Myocyte (in vitro differentiated cells): ENCODE results near the gene TNFAIP1. TPM values are rescaled to one million over a fixed set of nuclear protein-coding genes. Genes with fewer than 3 reads are reported as not detected.
"Not testable (repeated sequence)": the region's sequence is repeated elsewhere in the genome, so short reads cannot be mapped to it uniquely, and the experiment has no call there.

Source experiments
- DNase-seq: peaks from one replicate; pipeline ENCODE4 v3.0.0-alpha.2; 2012; ENCODE audit warnings: low read depth
- polyA plus RNA-seq: library from polyadenylated mRNA; unstranded; fragments of >200 nt; gene quantifications from one replicate; pipeline ENCODE4 v1.2.1, GENCODE V29; 2012; ENCODE audit warnings: missing spikeins
- total RNA-seq: library from RNA; depleted of rRNA; stranded (reverse); fragments of >200 nt; gene quantifications from 2 replicates; pipeline ENCODE4 v1.2.3, GENCODE V29; 2014

Gene TNFAIP1, protein sequence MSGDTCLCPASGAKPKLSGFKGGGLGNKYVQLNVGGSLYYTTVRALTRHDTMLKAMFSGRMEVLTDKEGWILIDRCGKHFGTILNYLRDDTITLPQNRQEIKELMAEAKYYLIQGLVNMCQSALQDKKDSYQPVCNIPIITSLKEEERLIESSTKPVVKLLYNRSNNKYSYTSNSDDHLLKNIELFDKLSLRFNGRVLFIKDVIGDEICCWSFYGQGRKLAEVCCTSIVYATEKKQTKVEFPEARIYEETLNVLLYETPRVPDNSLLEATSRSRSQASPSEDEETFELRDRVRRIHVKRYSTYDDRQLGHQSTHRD
- 69.0 and 91.3 TPM in 2 replicates for total RNA-seq
- 55.2 TPM for polyA plus RNA-seq

DNA sequence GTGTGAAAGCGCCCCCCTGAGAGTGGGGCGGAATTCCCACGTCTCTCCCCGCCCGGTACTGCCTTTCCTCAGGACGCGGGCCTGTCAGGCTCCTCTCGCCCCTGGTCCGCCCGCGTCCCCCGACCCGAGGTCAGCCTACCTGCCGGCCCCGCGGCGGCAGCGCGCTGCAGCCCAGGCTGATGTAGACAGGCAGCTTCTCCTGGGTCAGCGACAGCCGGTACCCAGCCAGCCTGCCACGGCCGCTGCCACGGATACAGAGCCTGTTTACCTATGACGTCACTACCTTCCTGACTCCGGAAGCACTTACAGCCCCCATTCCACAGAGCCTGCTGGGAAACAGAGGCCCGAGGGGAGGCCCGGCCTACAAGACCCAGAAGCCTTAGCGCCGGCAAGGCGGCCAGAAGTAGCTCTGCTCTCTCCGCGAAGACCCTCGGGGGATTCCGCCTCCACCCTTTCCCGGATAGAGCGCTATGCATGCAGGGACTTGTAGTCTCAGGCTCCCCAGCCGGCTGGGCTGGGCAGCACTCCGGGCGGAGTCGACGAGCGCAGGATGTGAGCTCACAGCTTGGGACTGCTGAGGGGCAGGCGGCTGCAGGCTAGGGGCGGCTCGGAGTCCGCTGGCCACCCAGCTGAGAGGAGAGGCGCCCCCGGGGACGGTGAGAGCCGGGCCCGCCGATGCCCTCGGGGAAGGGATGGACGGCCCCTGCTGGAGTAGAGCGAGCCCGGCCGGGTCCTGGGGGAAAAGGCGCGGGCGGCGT, at the start of gene TNFAIP1, which contains the start of gene IFT20:
Gene TNFAIP1 (plus strand): TSS at position 561 of the 758 bp plus-strand sequence. CDS start 3,761 bp downstream, outside the sequence.
Gene IFT20 (minus strand): TSS at position 272 of the 758 bp plus-strand sequence. CDS start 3,487 bp downstream, outside the sequence.
- DNase-seq = peak; percentile 100

DNA sequence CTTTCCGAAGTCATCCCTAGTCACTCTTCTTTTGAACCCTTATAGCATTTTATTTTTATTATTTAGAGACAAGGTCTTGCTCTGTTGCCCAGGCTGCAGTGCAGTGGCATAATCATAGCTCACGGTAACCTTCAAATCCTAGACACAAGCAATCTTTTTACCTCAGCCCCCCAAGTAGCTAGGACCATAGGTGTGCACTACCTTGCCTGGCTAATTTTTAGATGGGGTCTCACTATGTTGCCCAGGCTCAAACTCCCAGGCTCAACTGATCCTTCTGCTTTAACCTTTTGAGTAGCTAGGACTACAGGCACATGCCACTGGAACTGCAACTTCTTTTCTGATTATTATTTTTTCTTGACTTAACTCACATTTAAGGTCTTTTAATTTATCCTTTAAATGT, 49.6 kb upstream of the TNFAIP1 start:
- no peak for DNase-seq

GRCh38 chr17:28290703-28291102, 44.9 kb upstream of the TNFAIP1 start:
- DNase-seq = no peak

DNA sequence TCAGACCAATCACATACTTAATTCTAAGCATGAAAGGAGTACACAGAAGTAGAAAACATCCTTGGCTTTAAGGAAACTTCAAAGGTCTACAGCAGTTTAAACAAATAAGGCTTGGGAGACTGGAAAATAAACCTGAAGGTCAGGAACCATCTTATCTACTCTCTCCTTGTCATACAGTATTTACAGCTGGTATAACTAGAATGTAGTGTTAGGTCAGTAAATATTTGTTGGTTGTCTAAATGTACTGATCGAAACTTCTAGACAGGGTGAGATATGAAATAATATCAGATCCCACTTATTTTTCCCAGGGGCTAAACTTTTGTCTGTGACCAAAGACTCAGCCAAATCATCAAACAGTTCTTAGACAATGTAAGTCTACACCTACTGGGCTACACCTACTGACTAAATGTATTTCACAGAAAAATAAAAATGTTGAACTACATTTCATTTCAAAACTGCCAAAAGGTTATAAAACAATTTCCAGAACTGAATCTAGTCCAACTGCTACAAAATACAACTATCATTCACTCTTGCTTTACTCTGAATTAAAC, 43.7 kb upstream of the TNFAIP1 start:
- no peak for DNase-seq

DNA sequence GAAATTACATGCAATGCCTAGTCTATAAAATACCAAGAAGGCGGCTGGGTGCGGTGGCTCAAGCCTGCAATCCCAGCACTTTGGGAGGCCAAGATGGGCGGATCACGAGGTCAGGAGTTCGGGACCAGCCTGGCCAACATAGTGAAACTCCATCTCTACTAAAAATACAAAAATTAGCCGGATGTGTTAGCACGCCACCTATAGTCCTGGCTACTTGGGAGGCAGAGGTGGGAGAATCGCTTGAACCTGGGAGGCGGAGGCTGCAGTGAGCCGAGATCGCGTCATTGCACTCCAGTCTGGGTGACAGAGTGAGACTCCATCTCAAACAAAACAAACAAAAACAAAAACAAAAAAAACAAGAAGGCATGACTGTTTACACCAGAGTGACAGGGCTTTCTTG, 42.7 kb upstream of the TNFAIP1 start:
- DNase-seq = not testable (repeated sequence)

DNA sequence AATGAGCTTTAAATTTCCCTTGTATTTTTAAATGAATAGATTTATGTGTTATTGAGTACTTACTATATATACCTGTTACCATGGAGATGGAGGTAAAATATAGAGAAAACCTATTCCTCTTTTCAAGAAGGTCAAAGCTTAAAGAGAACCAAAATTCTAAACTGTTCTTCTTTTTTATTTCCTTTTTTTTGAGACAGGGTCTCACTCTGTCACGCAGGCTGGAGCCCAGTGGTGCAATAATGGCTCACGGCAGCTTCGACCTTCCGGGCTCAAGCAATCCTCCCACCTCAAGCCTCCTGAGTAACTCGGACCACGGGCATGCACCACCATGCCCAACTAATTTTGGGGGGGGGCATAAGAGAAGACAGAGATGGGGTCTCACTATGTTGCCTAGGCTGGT, 41.6 kb upstream of the TNFAIP1 start:
- no peak for DNase-seq

- no peak for DNase-seq
Measured at GRCh38 chr17:28295677-28296578, 39.6 kb upstream of the TNFAIP1 start.

GRCh38 chr17:28298449-28298848, 37.1 kb upstream of the TNFAIP1 start:
- no peak for DNase-seq

GRCh38 chr17:28306954-28307401, 28.6 kb upstream of the TNFAIP1 start:
- no peak for DNase-seq

GRCh38 chr17:28313841-28314240, 21.7 kb upstream of the TNFAIP1 start:
- no peak for DNase-seq

GRCh38 chr17:28315846-28316705, 19.5 kb upstream of the TNFAIP1 start:
- no peak for DNase-seq

DNA sequence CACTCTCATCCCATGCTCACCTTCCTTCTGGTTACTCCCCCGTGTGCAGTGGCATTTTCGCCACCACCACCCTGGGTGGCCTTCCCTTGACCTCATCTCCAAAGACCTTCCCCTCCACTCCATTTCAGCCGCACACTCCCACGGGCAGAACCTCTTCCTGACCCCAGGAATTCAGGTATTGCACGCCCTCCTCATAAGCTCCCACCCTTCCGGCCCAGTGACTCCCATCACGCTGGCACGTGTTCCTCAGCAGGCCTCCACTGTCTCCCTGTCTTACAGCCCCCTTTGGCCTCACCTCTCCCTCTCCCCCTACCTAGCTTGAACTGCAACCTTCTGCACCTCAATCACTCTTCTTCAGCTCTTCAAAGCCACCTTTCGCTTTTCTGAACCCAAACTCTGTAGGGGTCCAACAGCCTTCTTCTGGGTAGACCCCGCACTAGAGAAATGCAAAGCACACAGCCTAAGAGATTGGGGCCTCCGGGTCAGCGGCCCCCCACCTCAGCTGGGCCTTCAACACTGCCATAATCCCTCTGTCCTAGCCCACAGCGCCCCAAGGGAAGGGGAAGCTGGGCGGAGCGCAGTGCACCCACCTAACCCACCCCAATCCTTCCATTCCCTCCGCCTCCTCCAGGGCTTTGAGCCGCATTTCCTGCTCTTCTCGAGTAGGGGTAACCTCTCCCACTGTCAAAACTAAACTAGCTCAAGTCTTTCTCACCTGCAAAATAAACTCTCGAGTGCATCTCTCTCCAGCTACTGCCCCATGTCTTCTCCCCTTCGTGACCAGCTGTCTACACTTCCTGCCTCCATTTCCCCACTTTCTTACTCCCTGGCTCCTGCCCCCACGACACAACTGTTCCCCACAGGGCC, 18.2 kb upstream of the TNFAIP1 start:
- no peak for DNase-seq

DNA sequence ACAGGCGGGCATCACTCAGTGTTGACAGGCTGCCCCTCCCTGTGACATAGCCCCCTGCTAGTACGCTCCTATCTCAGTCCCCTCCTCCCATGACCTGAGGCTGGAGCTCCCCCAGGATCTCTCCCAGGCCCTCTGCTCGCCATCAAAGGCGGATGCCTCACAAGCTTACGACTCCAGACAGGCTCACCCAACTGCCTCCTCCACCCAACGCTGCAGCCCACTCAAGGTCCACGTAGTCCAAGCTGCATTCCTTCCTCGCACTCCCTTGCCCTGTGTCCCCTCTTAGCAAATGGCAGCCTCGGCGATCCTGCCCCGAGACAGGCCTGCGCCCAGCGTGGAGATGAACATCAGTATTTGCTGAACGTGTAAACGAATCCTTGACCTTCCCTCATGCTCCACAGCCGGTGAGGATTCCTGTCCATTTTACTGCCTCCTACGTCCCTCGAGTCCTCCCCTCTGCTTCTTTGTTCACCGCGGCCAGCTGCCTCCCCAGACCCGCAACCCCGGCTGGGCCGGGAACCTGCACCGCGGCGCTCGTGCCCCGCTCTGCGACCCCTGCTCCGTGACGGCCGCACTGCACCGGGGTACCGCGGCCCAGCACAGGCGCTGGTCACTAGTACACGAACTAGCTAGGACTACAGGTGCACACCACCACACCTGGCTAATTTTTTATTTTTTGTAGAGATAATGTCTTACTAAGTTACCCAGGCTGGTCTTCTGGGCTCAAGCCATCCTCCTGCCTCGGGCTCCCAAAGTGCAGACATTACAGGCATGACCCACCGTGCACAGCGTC, 17.4 kb upstream of the TNFAIP1 start:
- DNase-seq = no peak

- peak; percentile 99 for DNase-seq
Measured at GRCh38 chr17:28318759-28319597, 16.6 kb upstream of the TNFAIP1 start, which contains the start of gene TMEM97. Gene TMEM97 (plus strand): TSS chr17:28319200. CDS start chr17:28319240, 40 bp downstream.

DNA sequence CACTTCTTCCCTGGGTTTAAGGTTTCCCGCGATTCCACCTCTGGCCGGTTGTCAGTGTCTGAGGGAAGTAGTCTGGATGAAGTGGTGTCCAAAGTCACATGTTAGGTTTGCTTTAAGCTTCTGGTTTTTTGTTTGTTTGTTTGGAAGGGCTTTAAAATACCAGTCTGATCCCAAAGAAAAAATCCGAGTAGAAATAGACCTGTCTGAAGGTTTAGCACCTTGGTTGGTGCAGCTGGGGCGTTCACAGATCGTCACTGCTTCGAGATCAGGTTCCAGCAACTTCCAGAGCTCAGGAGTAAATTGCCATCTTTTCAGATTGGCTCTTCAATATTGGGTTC, 16.0 kb upstream of the TNFAIP1 start:
- no peak for DNase-seq

- DNase-seq = no peak
Measured at GRCh38 chr17:28320215-28321061, 15.1 kb upstream of the TNFAIP1 start.
